Stimulated activated CD4-positive, alpha-beta T cell treated with anti-CD3 and anti-CD28 coated beads, Interleukin-15, amount 100 ng/mL, for 1 hour (primary cell): ENCODE results near the gene CCNA2.

Experiments used
- DNase-seq, 2 donors: peaks; one replicate each; pipeline ENCODE4 v3.0.0-alpha.2; 2020; ENCODE audit warnings: low read depth in 1 of 2, low spot score in 1 of 2

The CCNA2 gene

DNA sequence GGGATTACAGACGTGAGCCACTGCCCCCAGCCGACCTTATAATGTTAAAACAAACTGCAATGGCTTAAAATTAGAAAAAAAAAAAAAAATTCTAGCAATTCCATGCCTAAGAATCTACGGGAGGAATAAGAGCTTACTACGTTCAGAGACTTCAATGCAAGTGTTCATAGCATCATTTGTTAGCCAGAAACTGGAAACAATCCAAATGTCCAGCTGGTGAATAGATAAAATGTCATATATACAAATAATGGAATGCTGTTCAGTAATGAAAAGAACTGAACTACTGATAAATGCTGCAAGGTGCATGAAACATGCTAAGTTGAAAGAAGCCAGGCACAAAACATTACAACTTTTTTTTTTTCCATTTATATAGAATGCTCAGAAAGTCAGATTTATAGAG lies 17.3 kb downstream of the CCNA2 start:
- DNase-seq: no peak

DNA sequence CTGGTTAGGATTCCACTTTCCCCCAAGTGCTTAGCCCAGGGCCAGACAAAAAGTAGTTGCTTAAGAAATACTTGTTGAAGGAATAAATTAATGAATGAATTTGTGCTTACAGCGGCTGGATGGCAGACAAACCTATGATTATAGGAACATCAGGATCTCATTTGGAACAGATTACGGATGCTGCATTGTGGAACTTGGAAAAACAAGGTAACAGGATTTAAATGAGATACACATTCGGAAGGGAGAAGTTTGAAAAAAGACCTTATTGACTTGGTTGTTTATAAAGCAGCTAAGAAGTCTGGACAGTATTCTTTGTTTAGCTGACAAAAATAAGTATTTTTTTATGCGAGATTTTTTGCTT lies 22.0 kb downstream of the CCNA2 start:
- no peak for DNase-seq

DNA sequence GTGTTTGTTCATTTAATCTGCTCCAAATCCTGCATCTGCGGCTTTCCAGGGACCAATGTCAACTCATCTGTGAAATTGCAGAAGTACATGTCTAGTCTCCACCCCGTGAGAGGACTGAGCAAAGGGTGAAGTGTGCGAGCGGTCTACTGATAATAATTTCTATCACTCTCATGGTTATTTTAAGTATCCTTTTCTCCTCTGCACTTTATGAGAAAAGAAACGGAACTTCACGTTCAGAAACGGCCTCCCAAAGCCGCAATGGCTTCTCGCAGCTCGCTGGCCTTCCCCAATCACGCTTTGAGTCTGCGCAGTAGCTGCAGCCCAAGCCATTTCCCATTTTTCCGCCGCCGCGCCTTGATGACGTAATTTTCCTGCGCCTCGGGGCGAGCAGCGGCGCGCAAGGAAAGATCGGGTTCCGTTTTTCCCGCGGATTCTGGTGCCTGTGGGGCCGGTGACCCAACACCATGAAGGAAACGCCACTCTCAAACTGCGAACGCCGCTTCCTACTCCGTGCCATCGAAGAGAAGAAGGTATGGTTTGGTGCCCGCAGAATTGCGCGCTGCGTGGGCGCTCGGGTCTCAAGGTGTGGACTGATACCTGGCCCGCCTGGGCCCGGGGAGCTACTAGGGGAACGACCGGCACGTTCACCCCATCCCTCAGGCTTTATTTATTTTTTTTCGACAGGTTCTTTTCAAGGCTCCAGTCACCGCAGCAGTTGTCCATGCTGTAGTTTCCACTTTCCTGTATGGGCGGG lies 22.5 kb downstream of the CCNA2 start, which contains the start of gene EXOSC9:
TSS of gene EXOSC9 (plus strand) at position 363 of the 754 bp plus-strand sequence. CDS start at position 465, 102 bp downstream.
- DNase-seq: peak; percentile 88 to 91

DNA sequence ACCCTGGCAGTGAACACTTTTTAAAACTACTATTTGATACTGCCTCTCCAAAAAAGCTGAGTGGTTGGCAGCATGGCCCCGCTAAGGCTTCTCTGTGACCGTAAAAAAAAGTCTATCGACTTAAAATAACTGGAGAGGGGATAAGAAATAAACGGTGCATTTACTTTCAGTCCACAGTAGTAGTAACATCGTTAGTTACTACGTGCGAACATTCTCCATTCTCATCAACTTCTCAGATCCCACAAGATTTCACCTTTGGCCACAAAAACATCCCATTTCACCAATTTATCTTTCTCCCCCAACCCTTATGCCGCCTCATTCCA lies 23.1 kb downstream of the CCNA2 start:
- no peak for DNase-seq

DNA sequence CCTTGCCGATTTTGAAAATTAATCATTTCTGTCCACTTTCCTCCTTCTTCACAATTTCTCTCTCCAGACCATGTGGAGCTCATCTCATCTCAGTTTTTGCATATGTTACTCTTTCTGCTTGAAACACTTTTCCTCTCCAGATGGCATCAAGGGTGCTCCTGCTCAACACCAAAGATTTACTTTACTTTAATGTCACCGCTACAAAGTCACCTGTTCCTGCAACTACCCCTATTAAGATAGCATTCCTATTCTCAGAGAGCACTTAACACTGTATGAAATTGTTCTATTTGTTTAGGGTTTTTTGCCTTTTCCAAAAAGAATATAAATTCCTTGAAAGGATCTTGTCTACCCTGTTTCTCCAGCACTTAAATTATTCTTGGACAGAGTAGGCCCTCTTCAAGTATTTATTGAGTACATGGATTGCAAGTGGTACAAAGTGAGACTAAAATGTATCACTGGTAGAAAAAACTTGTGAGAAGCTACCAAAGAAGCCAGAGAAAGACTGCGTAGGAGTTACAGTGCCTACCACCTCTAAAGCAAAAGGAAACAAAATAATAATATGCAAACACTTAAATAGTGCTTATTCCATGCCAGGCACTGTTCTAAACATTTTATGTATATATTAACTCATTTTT lies 23.7 kb downstream of the CCNA2 start:
- DNase-seq: no peak

DNA sequence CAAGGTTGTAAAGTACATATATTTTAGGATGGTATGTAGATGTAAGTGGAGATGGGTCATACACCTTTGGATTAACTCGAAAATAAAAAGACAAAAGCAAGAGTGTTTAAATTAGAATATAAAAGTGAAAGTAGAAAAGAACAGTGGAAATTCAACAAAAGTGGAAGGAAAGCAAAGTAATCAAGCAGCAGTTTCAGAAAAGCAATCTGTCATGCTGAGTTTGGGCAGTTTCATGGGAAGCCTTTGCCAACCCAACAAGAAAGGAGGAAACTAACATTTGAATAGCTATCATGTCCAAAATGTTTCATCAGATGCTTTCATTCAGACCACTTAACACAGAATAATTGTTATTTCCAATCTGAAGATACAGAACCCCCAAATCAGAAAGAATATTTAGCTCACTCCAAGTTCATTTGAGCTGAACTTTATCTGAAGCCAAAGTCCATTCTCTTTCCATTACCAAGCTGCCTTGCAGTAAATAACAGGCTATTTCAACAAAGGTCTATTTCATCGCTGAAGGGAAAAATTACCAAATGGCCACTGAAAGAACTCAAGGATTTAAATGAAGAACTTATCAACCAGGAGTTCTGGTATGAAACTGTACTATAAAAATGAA lies 24.4 kb downstream of the CCNA2 start:
- DNase-seq: no peak

DNA sequence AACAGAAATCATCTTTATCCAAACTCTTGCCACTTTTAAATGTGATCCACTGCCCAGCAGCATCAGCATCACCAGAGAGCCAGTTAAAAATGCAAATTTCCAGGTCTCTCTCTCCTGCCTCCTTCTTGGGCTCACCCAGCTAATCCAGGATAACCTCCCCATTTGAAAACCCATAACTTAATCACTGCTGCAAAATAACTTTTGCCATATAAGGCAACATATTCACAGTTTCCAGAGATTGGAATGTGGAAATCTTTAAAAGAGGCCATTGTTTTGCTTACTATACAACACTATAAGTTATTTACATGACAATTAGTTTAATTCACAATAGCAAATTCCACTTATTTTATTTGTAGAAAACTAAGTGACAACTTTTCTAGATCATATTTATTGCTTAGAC lies 27.4 kb downstream of the CCNA2 start:
- no peak for DNase-seq

DNA sequence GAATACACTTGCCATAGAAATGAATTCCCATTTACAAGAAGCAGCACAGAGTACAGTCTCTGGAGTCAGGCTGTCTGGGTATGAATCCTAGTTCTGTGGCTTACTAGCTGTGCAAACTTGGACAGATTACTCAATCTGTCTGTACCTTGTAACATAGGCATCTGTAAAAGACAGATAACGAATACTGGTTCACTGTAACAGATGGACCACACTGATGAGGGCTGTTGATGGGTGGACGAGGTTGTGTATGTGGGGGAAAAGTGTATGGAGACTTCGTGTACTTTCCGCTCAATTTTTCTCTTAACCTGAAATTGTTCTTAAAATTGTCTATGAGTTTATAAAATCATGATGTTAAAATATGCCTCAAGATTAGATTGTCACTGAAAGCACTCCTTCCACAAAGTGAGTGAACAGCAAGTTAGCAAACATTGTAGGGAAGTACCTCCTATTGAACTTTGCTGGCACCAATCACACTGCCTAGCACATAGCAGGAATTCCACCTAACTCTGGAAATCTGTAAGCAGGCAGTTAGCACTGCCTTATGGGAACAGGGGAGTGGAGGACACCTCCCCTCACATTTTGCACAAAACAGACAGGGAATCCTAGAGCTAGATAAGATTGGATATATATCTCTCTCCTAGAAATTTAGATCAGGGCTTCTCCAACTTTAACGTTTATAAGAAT lies 29.0 kb downstream of the CCNA2 start:
- DNase-seq: no peak

DNA sequence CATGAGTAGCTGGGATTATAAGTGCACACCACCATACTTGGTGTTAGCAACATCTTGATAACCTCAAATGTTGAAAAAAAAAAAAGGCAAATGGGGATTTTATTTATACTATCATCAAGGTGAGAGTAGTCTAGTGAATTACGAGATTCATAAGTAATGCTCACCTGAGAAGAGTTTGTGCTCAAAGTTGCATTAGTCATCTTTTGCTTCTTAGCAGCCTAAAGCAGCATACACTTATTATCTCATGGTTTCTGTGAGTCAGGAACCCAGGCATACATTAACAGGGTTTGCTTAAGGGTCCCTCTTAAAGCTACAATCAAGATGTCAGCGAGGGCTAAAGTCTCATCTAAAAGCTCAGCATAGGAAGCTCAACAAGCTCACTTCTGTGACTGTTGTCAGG lies 30.7 kb downstream of the CCNA2 start:
- no peak for DNase-seq

DNA sequence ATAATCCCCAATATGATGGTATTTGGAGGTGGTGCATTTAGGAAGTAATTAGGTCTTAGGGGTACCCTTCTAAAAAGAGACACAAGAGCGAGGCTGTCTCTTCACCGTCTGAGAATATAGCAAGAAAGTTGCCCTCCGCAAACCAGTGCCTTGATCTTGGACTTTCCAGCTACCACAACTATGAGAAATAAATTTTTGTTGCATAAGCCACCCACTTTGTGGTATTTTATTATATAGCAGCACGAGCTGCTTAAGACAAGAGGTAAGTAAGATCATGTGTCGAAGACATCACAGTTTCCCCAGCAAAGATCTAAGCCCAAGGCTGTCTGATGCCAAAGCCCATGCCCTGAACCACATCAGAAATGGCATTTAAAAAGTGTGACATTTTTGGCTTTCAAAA lies 32.2 kb downstream of the CCNA2 start:
- no peak for DNase-seq

DNA sequence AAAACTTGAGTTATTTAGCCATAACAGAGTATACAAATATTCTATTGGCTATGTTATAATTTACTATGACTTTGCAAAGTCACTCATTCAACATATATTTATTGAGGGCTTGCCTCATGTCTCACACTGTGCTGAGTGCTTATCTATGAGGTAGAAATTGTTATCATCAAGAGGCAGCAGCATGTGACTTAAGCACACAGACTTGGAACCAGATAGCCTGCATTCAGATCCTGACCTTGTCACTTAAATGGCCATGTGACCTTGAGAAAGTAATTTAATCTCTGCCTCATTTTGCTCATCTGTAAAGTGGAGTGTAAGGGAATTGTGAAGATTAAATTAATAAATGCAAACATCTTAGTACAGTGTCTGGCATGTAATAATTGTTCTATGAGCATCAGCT lies 32.7 kb downstream of the CCNA2 start:
- DNase-seq: no peak

DNA sequence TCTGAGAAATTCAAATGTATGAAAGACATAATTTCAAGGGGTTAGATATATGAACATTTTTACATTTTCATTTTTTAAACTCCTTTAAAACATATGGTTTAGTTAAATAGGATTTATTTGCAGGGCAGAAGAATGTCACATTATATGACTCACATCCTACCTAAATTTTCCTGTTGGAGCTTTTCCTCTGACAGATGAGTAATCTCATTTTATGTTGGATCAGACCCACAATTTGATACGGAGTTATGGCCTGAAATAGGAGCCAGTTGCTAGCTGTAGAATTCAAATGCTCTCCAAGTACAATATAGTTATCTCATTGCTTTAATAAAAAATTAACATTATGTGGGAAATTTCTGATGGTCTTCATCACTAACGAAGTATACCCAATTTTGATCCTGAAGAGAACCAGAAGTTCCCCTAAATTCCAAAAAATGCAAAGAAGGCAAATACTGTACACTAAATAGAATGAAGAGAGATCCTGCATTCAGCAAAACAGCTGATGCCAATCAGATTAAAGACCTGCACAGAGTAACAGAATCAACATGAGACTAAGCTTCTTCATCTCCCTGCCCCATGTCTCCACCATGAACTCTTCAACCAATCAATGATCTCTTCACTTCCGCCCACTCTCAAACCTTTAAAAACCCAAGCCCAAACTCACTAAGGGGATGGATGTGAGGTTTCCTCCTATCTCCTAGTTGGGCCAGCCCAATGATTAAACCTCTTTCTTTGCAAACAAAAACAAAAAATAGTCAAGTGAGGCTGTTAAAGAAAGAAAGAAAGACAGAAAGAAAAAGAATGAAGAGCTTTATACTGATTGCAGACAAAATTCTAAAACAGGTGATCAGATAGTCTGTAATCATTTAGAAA lies 33.5 kb downstream of the CCNA2 start:
- DNase-seq: no peak

DNA sequence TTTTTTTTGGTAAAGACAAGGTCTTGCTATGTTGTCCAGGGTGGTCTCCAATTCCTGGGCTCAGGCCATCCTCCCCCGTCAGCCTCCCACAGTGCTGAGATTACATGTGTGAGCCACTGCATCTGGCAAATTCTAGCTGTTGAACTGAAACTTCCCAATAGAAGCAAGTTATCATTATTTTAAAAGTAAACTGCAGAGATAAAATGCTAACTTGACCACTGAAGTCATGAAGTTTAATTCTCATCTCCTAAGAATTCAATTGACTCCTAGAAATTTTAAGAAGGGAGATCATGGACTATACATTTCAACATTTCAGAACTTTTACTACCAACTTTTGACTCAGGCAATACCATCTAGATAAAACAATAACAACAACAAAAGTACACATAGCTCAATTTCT lies 34.2 kb downstream of the CCNA2 start:
- no peak for DNase-seq

DNA sequence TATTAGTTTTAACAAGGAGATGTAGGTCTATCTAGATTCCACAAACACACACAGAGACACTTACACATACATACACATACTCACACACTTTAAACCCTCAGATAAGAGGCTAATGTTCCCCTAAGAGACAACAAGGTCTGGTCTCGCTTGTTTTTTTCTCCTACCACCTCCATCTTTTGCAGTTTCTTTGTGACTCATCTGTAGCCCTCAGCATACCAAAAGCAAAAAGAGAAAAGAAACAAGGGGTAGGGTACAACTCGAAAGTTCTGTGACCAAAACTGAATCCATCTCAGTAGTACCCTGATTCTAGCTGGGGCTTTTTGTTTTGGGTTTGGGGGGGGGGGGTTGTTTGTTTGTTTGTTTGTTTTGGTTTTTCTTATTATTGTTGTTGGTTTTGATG lies 34.8 kb downstream of the CCNA2 start:
- DNase-seq: no peak

DNA sequence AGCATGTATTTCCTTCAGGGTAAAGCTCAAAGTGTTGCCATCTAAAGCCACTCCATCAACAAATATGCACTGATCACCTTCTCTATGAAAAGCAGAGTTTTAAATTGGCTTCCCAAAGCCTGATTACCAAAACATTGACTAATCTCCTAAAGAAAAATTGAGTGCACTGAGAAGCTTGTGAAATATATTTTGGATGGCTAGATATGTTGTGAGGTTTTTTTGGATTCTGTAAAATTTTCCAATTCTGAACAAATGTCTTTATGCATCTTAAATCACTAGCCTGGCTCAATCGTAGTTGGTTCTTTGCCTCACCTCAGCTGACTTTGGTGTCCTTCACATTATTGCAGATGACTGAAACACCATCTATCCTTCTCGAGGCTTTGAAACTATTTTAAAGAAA lies 37.5 kb downstream of the CCNA2 start:
- no peak for DNase-seq

DNA sequence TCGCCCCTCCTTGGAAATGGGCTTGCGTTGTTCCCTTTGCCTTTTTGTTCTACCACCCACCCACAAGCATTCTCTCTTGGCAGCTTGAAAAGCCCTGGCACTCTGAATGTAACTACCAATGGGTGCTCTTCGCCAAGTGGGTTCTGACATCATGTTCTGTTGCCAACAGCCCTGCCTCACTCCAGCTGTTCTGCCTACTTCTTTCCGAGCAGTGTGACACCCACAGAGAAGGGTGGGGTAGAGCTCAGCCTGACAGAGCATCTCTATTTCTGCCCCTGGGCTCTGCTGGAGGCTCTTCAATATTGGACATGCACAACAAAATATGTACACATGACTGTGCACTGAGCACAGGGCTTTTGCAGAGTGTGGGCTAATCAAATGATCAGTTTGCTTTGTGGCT lies 38.2 kb downstream of the CCNA2 start:
- no peak for DNase-seq

DNA sequence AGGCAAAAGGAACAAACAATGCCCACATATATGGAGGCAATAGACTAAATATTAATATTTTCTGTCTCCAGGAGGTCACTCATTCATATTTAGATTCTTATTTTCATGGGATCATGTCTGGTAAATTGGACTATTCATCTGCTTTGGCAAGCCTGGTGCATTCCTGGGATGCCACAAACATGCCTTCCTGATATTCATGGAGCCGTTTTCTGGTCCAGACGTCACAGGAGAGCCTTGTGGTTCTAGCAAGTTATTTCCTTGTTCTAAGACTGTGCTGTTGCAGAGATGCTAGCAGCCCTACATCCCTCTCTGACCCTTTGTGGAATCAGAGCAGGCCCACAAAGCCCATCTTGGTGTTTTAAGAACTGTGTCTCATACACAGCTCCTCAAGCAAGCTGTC lies 38.7 kb downstream of the CCNA2 start:
- no peak for DNase-seq

DNA sequence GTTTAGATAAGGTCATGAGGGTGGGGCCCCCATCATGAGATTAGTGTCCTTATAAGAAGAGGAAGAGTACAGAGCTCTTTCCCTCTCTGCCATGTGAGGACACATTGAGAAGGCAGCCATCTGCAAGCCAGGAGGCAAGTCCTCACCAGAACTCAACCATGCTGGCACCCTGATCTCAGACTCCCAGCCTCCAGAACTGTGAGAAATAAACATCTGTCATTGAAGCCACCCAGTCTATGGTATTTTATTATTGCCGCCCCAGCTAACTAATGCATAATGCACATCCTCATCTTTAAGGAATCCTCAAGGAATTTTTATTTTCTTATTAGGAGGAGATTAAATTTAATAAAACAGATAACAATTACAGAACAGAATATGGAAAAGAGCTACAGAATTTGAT lies 39.3 kb downstream of the CCNA2 start:
- no peak for DNase-seq

DNA sequence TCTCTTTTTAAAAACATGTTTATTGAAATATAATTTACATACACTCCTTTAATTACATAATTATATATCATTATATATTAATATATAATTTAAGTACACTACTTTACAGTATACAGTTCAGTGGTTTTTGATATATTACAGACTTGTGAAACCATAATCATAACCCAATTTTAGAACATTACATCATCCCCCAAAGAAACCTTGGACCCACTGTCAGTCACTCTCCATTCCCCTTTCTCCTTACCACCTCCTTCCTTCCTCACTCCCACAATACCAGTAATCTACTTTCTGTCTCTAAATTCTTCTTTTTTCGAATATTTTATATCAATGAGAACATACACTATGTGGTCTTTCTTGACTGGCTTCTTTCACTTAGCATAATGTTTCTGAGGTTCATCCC lies 40.5 kb downstream of the CCNA2 start:
- no peak for DNase-seq

DNA sequence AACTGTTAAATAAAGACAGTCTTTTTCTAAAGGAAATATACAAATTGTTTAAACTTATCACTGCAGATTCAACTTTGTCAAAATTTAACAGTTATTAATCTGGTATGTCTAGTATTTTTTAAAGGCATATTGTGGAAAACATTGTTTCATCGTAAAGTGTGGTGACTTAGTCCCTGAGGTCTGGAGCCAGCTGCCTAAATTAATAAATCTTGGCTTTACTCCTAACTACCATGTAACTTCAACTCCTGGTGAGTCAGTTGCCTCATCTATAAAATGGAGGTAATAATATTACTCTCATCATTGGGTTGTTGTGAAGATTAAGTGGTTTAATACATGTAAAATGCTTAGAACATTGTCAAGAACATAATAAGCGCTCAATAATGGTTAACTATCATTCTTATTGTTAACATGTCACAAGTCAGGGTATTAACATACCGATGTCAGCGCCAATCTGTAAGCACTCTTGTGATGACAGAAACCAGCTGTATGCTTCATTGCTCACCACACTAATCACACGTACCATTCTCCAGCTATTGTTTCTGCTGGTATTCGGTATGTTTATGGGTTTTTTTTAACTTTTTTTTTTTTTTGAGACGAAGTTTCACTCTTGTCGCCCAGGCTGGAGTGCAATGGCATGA lies 44.6 kb downstream of the CCNA2 start:
- no peak for DNase-seq

DNA sequence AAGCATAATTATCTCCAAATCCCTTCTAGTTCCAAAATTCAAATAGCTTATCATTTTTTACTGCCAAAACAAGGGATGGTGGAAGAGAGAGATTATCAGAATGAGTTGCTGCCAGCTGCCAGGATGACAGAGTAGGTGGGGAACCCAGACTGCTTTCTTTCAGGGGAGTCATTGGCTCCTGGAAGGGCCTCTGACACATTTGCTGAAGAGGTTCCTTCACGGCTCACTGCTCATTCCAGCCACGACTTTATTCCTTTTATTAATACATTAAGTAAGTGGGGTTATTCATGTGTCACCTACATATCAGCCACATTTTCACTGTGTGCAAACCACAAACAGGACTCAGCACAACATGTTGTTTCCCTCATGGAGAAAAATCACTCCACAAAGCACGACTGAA lies 46.1 kb downstream of the CCNA2 start:
- no peak for DNase-seq
